ENCODE data around the gene GSTA2. TPM values are rescaled to one million over a fixed set of nuclear protein-coding genes. Genes with fewer than 3 reads are reported as not detected.
"Not testable (repeated sequence)": the region's sequence is repeated elsewhere in the genome, so short reads cannot be mapped to it uniquely, and the experiment has no call there.

GSTA2 gene
- total and polyA plus RNA-seq, 2 donors from 2014 or later, result 0.28 to 133 TPM

- no peak for TF ChIP-seq CTCF (IDR thresholded peaks at IDR 0.05; ENCODE audit: borderline replicate concordance, extremely low read depth, insufficient read depth)
- DNase-seq (no peak), FAIRE-seq (no peak)
- H3K4me1 ChIP-seq (ENCODE audit: control insufficient read depth in 2 of 3, insufficient read depth in 2 of 3, low read depth in 1 of 3, low read length in 3 of 3), result no peaks in the 10 kb centered on the region
- H3K36me3 ChIP-seq (ENCODE audit: control insufficient read depth in 2 of 3, insufficient read depth in 3 of 3, low read length in 3 of 3), result no peaks in the 10 kb centered on the region
- intact Hi-C loops (cut with DNase I), result no loop called here
- no peaks in the 10 kb centered on the region for H3K27me3 ChIP-seq (ENCODE audit: control insufficient read depth, insufficient read depth, low read length)
- H3K4me3 ChIP-seq (ENCODE audit: low read length in 3 of 3), result no peak overlapping the region
- H3K9me3 ChIP-seq (ENCODE audit: control insufficient read depth in 2 of 3, insufficient read depth in 1 of 3, low read length in 3 of 3), result no peaks in the 10 kb centered on the region
- H3K9ac ChIP-seq (ENCODE audit: low read length in 3 of 3), result no peak overlapping the region
- H3K27ac ChIP-seq (ENCODE audit: low read depth in 2 of 2, low read length in 2 of 2), result no peak overlapping the region
Measured at GRCh38 chr6:52712136-52712535, 51.1 kb downstream of the GSTA2 start.

- Histone ChIP-seq H3K27me3 (ENCODE audit: control insufficient read depth, insufficient read depth, low read length) (no peaks in the 10 kb centered on the region), H3K9me3 (ENCODE audit: control insufficient read depth in 2 of 3, insufficient read depth in 1 of 3, low read length in 3 of 3) (no peaks in the 10 kb centered on the region), H3K36me3 (ENCODE audit: control insufficient read depth in 2 of 3, insufficient read depth in 3 of 3, low read length in 3 of 3) (no peaks in the 10 kb centered on the region), H3K9ac (ENCODE audit: low read length in 3 of 3) (no peak overlapping the region), H3K27ac (ENCODE audit: low read depth in 2 of 2, low read length in 2 of 2) (no peak overlapping the region), H3K4me3 (ENCODE audit: low read length in 3 of 3) (no peak overlapping the region), H3K4me1 (ENCODE audit: control insufficient read depth in 2 of 3, insufficient read depth in 2 of 3, low read depth in 1 of 3, low read length in 3 of 3) (no peaks in the 10 kb centered on the region)
- no peak for TF ChIP-seq CTCF (IDR thresholded peaks at IDR 0.05; ENCODE audit: borderline replicate concordance, extremely low read depth, insufficient read depth)
- no peak for FAIRE-seq
- no peak for DNase-seq
- intact Hi-C loops (cut with DNase I), result no loop called here
Measured at GRCh38 chr6:52707963-52708680, 55.2 kb downstream of the GSTA2 start.

GRCh38 chr6:52706001-52706400 lies 57.3 kb downstream of the GSTA2 start:
- H3K36me3 ChIP-seq (ENCODE audit: control insufficient read depth in 2 of 3, insufficient read depth in 3 of 3, low read length in 3 of 3), result no peaks in the 10 kb centered on the region
- FAIRE-seq (no peak), DNase-seq (no peak)
- H3K27ac ChIP-seq (ENCODE audit: low read depth in 2 of 2, low read length in 2 of 2), result no peak overlapping the region
- H3K27me3 ChIP-seq (ENCODE audit: control insufficient read depth, insufficient read depth, low read length), result no peaks in the 10 kb centered on the region
- intact Hi-C loops (cut with DNase I), result no loop called here
- no peak for TF ChIP-seq CTCF (IDR thresholded peaks at IDR 0.05; ENCODE audit: borderline replicate concordance, extremely low read depth, insufficient read depth)
- H3K4me1 ChIP-seq (ENCODE audit: control insufficient read depth in 2 of 3, insufficient read depth in 2 of 3, low read depth in 1 of 3, low read length in 3 of 3), result no peaks in the 10 kb centered on the region
- H3K4me3 ChIP-seq (ENCODE audit: low read length in 3 of 3), result no peak overlapping the region
- no peaks in the 10 kb centered on the region for H3K9me3 ChIP-seq (ENCODE audit: control insufficient read depth in 2 of 3, insufficient read depth in 1 of 3, low read length in 3 of 3)
- no peak overlapping the region for H3K9ac ChIP-seq (ENCODE audit: low read length in 3 of 3)

DNA sequence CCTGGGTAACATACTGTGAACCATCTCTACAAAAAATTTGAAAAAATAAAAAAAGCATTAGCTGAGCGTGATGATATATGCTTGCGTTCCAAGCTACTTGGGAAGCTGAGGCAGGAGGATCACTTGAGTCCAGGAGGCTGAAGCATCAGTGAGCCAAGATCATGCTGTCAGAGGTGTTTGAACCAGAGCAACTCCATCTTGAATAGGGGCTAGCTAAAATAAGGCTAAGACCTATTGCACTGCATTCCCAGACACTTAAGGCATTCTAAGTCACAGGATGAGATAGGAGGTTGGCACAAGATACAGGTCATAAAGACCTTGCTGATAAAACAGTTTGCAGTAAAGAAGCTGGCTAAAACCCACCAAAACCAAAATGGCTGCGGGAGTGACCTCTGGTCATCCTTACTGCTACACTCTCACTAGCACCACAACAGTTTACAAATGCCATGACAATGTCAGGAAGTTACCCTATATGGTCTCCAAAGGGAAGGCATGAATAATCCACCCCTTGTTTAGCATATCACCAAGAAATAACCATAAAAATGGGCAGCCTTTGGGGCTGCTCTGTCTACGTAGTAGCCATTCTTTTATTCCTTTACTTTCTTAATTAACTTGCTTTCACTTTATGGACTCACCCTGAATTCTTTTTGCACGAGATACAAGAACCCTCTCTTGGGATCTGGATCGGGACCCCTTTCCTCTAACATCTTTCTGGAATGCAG lies 58.3 kb downstream of the GSTA2 start:
- H3K4me3 ChIP-seq (ENCODE audit: low read length in 3 of 3); DNase-seq; H3K27me3 ChIP-seq (ENCODE audit: control insufficient read depth, insufficient read depth, low read length); H3K9me3 ChIP-seq (ENCODE audit: control insufficient read depth in 2 of 3, insufficient read depth in 1 of 3, low read length in 3 of 3); H3K36me3 ChIP-seq (ENCODE audit: control insufficient read depth in 2 of 3, insufficient read depth in 3 of 3, low read length in 3 of 3); H3K27ac ChIP-seq (ENCODE audit: low read depth in 2 of 2, low read length in 2 of 2); H3K4me1 ChIP-seq (ENCODE audit: control insufficient read depth in 2 of 3, insufficient read depth in 2 of 3, low read depth in 1 of 3, low read length in 3 of 3); FAIRE-seq; intact Hi-C loops (cut with DNase I); H3K9ac ChIP-seq (ENCODE audit: low read length in 3 of 3): not testable (repeated sequence)
